ENCODE results near the gene FYB2. TPM values are rescaled to one million over a fixed set of nuclear protein-coding genes. Genes with fewer than 3 reads are reported as not detected.
A peak's percentile ranks its signal among the peaks of the same experiment; 100 is the strongest.

FYB2 gene
- total RNA-seq, 1 donor from 2014 or later = 1.7 TPM

DNA sequence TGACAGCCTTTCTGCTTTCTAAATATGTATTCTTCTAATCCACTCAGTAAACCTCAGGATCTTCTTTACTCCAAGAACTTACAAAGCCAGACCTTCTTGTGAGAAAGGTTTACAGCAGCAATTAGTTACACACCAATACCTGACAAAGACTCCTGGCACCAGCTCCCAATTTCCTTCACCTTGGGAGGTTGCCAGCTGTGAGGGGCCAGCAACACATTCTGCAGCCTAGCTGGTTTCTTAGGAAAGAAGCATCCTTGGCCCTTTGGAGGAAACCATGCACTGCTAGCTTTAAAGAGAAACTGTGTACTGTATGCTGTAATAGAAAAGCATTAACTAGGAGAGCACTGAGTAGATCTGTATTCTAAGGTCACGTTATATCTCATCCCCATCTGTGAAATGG, 10.8 kb downstream of the FYB2 start:
- Histone ChIP-seq H3K4me3 (no peak overlapping the region), H3K9me3 (no peaks in the 10 kb centered on the region), H3K27me3 (no peaks in the 10 kb centered on the region), H3K4me1 (no peaks in the 10 kb centered on the region), H3K36me3 (no peaks in the 10 kb centered on the region), H3K27ac (no peak overlapping the region)
- intact Hi-C loops (cut with DNase I) = no loop called here
- DNase-seq (no peak), ATAC-seq (no peak)
- TF ChIP-seq, protein P1, sequence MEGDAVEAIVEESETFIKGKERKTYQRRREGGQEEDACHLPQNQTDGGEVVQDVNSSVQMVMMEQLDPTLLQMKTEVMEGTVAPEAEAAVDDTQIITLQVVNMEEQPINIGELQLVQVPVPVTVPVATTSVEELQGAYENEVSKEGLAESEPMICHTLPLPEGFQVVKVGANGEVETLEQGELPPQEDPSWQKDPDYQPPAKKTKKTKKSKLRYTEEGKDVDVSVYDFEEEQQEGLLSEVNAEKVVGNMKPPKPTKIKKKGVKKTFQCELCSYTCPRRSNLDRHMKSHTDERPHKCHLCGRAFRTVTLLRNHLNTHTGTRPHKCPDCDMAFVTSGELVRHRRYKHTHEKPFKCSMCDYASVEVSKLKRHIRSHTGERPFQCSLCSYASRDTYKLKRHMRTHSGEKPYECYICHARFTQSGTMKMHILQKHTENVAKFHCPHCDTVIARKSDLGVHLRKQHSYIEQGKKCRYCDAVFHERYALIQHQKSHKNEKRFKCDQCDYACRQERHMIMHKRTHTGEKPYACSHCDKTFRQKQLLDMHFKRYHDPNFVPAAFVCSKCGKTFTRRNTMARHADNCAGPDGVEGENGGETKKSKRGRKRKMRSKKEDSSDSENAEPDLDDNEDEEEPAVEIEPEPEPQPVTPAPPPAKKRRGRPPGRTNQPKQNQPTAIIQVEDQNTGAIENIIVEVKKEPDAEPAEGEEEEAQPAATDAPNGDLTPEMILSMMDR (IDR thresholded peaks at IDR 0.05) = no peak

DNA sequence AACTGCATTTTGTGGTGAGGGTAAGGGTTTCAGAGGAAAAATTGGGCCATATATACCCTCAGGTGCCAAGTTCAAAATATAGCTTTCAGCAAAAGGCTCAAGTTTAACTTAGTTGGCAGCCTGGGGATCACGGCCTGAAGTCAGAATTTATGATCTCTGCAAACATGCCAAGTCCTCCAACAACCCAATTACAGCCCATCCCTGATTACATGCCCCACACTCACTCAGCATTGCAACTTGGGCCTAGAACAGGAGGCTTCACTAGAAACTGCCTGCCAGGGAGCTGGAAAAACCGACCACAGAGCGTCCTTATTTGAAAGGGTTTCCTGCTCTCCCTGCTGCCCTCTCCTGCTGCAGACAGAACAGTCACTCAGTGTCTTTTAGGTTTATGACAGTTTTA, 12.4 kb downstream of the FYB2 start:
- DNase-seq (no peak), ATAC-seq (no peak)
- no peak overlapping the region for H3K4me3 ChIP-seq
- H3K36me3 ChIP-seq = no peaks in the 10 kb centered on the region
- no peaks in the 10 kb centered on the region for H3K27me3 ChIP-seq
- intact Hi-C loops (cut with DNase I) = no loop called here
- H3K4me1 ChIP-seq = no peaks in the 10 kb centered on the region
- H3K9me3 ChIP-seq = no peaks in the 10 kb centered on the region
- no peak overlapping the region for H3K27ac ChIP-seq
- TF ChIP-seq, protein P1 (IDR thresholded peaks at IDR 0.05) = no peak

DNA sequence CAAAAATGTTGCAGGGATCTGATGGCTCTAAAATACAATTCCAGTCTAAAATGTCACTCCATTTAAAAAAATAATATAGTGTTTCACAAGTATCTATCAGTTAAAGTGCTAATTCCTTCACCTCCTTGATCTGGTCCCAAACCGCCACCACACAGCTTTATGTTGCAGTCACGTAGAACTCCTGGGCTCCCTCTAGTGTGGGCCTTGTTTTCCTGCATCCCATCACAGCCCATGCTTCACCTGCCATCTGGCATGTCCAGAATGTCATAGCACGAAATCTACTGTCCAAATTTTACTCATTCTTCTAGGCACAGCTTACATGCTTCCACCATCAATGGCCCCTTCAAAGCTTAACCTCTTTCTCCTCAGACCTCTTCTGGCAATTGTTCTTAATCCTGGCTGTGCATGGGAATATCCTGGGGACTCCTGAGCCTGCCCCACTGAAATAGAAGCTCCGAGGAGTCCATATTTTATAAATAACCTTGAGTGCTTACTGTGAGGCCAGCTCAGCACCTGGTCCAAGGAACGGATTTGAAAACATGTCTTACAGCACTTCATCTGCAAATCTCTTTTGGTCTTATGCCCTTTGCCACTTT, 15.5 kb downstream of the FYB2 start:
- TF ChIP-seq, protein P1 (IDR thresholded peaks at IDR 0.05) = peak; percentile 44
- intact Hi-C loops (cut with DNase I) = no loop called here
- no peaks in the 10 kb centered on the region for H3K36me3 ChIP-seq
- DNase-seq (no peak), ATAC-seq (peak; percentile 79)
- H3K27ac ChIP-seq = no peak overlapping the region
- H3K27me3 ChIP-seq = no peaks in the 10 kb centered on the region
- no peak overlapping the region for H3K4me3 ChIP-seq
- H3K9me3 ChIP-seq = no peaks in the 10 kb centered on the region
- H3K4me1 ChIP-seq = no peaks in the 10 kb centered on the region

DNA sequence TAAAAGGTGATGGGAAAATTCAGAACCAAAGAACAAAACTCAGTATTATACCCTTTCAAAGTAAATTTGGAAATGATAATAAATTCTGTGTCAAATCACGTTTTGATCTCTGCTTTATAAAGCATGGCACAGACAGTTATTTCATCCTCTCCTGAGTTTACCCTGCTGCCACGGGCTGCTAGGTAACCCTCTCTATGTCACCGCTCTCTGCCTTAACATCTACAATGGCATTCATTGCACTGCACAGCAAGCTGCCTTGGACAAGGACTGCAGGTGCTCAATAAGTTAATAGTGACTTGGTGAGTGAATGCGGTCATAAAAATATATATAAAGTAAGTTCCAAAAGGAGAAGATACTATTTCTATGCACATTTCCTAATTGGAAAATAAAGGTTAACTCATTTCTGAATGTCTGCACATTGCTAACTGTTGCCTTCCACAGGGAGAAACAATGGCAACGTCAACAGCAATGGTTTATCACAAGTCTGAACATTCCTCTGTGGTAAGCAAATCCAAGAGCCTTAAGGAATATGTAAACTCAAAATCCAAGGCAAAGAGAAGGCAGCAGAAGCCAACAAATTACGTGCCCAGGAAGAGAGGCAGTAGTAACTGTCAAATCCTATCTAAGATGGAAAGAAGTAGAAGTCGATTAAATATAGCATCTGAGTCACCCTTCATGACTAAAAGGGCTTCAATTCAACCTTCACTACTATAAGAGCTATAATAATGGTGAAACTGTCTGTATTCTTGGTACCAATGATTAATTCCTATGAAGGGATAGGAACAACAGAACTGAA, 19.4 kb downstream of the FYB2 start:
- Histone ChIP-seq H3K36me3 (no peaks in the 10 kb centered on the region), H3K4me1 (no peaks in the 10 kb centered on the region), H3K27ac (no peak overlapping the region), H3K9me3 (no peaks in the 10 kb centered on the region), H3K4me3 (no peak overlapping the region), H3K27me3 (no peaks in the 10 kb centered on the region)
- no peak for ATAC-seq
- TF ChIP-seq, protein P1 (IDR thresholded peaks at IDR 0.05) = no peak
- DNase-seq = no peak
- intact Hi-C loops (cut with DNase I) = no loop called here

DNA sequence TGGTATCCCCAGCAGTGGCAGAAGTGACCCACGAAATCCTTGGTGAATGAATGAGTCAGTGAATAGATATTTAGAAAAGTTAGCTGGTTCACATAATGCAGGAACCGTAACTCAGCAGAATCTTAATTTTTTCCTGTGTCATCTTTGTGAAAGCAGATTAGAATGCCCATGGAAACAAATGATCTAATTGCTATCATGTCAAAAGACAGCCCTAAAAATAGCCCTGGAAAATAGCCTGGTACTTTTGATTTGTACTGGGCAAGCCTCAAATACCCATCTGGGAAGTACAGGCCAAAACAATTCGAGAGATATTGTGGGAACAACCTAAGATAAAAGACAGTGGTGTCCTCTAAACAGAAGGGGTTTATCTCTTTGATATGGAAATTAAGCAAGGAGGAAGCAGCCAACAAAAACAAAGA, 21.1 kb downstream of the FYB2 start:
- no peaks in the 10 kb centered on the region for H3K4me1 ChIP-seq
- TF ChIP-seq, protein P1 (IDR thresholded peaks at IDR 0.05) = no peak
- H3K9me3 ChIP-seq = no peaks in the 10 kb centered on the region
- H3K36me3 ChIP-seq = no peaks in the 10 kb centered on the region
- no peak overlapping the region for H3K27ac ChIP-seq
- H3K4me3 ChIP-seq = no peak overlapping the region
- intact Hi-C loops (cut with DNase I) = no loop called here
- DNase-seq = no peak
- no peaks in the 10 kb centered on the region for H3K27me3 ChIP-seq
- ATAC-seq = no peak

Data from upper lobe of right lung (tissue), 1 donor.